Skeletal muscle cell (primary cell): ENCODE measurements around the gene SMYD4.
A peak's percentile ranks its signal among the peaks of the same experiment; 100 is the strongest.

Experiments
- DNase-seq: peaks from one replicate; pipeline ENCODE4 v3.0.0-alpha.2; 2010; ENCODE audit warnings: low read depth
- H3K4me3 ChIP-seq: 2 replicates; pipeline ENCODE4 v1.5.1; 2011; ENCODE audit warnings: low read depth, mild to moderate bottlenecking, control low read depth, low read length, moderate library complexity

The SMYD4 gene

DNA sequence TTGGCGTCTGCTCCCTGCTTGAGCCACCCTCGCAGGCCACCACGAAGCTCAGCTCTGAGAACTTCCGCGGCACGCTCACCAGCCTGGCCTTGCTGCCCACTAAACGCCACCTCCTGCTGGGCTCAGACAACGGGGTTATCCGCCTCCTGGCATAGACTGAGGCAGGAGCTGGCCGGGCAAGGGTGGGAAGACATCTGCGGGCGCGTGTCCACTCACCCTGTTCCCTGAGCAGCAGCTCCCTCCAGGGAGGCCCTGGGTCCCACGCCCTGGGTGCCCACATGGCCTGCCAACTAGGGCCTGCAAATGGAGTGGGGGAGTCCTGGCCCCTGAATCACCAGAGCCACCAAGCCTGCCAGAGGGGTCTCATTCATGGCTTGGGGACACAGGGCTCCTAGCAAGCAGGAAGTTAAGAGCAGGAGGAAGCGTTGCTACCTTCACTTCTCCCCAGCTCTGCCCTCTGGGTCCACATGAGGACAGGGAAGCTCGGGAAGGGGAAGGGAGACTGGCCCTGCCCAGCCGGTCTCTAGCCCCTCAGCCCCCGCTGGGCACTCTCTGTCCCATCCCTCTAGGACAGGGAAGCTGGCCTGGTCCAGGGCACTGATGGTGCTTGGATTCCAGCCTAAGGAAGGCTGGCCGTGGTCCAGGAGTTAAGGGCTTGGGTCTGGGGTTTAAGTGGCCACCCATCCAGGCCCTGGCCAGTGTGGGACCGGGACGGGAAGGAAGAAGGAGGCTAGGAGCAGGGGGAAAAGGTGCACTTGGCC is 92.0 kb downstream of the SMYD4 start:
- H3K4me3 ChIP-seq, result no peak overlapping the region
- no peak for DNase-seq

DNA sequence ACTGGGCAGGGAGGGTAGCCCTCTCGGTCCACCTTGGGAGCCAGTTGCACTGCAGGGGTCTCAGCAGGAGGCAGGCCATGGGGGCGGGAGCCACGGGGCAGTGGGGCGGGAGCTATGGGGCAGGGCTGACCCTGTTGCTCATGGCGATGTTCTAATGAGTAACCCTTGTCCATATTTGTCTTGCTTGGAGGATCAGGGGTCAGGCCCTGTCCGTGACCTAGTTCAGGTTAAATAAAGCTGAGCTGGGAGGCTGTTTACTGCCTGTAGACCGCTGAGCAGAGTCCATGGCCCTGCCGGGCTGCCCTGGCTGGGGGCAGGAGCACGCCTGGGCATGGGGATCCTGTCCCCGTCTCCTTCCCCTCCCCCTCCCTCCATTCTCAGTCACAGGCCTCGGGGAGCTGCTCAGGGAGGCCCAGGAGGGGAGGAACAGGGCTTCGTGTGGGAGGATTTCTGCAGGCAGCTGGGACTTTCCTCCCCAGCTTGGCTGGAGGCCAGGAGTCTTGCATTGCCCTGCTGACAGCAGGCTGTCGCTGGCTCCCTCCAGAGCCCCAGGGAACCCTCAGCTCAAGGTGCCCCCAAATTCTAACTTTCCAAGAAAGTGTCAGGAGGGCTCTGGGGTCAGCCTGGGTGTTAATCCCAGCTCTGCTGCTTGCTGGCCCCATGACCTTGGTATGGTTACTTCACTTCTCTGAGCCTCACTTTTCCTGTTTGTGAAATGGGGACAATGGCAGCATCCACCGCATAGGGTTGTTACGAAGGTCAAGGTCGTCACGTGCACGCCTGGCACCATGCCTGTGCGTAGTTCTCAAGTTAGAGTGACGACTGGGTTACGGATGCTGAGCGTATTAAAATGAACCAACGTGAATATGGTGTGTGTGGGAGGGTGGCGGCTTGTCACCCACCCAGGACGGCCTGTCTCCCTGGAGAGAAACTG is 93.1 kb downstream of the SMYD4 start:
- DNase-seq, result peak; percentile 64

DNA sequence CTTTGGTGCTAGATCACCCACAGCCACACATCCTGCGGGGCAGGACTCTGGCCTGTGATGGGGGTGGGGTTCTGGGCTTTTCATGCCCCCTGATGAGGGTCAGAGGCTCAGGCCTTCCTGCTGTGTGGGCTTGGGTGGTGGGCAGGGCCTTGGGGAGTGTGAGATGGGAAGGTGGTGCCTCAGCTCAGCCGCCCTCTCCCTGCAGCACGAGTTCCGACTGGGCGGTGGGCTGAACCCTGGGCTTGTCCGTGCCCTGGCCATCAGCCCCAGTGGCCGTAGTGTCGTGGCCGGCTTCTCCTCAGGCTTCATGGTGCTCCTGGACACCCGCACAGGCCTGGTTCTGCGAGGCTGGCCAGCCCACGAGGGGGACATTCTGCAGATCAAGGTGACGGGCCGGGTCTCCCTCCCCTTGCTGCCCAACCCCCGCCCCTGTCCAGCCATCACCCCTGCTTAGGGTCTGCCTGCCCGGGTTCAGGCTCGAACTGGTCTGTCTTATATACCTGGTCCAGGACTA is 93.8 kb downstream of the SMYD4 start:
- DNase-seq, result no peak
- no peak overlapping the region for H3K4me3 ChIP-seq

More for the DNA sequence above, 93.1 kb downstream of the SMYD4 start:
- H3K4me3 ChIP-seq, result no peak overlapping the region

DNA sequence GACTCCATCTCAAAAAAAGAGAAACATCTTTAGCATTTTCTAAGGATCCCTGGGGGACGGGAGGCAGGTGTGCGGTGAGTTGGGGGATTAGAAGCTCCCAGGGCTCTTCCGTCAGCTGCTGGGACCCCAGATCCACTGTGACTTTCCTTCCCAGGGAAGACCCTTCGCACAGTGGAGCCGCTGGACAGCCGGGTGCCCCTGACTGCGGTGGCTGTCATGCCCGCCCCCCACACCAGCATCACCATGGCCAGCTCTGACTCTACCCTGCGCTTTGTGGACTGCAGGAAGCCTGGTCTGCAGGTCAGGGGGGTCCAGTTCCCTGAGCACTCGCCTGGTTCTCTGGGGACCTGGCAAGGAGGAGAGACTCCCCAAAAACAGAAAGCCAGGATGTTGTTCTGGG is 94.3 kb downstream of the SMYD4 start:
- no peak for DNase-seq
- no peak overlapping the region for H3K4me3 ChIP-seq

DNA sequence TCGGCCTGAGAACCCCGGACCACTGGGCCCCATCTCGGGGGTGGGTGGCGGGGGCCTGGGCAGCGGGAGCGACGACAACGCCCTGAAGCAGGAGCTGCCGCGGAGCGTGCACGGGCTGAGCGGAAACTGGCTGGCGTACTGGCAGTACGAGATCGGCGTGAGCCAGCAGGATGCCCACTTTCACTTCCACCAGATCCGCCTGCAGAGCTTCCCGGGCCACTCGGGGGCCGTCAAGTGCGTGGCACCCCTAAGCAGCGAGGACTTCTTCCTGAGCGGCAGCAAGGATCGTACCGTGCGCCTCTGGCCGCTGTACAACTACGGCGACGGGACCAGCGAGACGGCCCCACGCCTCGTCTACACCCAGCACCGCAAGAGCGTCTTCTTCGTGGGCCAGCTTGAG is 95.9 kb downstream of the SMYD4 start:
- DNase-seq, result no peak
- H3K4me3 ChIP-seq, result no peak overlapping the region

DNA sequence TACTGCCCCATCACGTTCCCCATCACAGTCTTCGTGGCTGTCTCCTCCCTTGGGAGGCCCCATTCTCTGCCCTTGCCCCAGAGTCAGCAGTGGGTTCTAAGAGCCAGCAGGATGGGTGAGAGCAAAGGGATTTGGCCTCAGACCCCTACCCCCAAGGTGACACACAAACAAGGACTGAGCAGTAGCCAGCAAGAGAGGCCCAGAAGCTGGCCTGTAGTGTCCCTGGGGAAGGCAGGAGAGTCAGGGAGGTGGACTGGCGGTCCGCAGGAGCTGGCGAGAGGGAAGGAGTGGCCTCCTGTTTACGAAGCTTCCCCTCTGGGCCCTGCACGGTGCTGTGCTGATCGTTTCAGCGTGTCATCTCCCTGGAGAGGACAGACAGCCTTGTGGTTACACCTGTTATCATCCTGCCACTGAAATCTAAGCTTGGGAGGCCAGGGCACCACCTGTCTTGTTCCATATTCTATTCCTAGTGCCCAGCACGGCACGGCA is 96.8 kb downstream of the SMYD4 start:
- no peak for DNase-seq
- H3K4me3 ChIP-seq, result no peak overlapping the region

DNA sequence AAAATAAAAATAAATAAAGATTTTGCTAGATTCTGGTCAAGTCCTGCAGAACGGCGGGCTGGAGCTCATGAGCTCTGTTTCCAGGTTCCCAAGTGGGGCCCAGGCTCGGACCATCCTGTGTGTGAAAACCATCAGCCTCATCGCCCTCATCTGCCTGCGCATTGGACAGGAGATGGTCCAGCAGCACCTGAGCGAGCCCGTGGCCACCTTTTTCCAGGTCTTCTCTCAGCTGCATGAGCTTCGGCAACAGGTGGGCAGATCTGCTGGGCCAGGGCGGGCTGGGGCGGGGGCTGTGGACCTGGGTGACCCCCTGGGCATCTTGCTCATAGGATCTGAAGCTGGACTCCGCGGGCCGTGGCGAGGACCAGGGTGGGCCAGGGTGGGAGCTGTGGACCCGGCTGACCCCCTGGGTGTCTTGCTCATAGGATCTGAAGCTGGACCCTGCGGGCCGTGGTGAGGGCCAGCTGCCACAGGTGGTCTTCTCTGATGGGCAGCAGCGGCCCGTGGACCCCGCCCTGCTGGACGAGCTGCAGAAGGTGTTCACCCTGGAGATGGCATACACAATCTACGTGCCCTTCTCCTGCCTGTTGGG is 97.4 kb downstream of the SMYD4 start:
- H3K4me3 ChIP-seq, result no peak overlapping the region
- no peak for DNase-seq

DNA sequence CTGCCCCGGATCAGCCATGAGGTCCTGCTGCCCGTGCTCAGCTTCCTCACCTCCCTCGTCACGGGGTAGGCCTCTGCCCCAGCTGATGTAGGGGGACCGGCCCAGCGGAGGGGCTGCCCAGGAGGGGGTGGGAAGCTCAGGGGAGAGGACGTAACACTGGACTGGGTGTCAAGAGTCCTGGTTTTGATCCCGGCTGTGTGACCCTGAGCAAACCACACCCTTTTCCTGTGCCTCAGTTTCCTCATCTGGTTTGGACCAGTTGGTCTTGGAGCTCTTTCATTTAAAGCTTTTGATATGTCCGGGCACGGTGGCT is 98.6 kb downstream of the SMYD4 start:
- H3K4me3 ChIP-seq, result no peak overlapping the region
- no peak for DNase-seq

DNA sequence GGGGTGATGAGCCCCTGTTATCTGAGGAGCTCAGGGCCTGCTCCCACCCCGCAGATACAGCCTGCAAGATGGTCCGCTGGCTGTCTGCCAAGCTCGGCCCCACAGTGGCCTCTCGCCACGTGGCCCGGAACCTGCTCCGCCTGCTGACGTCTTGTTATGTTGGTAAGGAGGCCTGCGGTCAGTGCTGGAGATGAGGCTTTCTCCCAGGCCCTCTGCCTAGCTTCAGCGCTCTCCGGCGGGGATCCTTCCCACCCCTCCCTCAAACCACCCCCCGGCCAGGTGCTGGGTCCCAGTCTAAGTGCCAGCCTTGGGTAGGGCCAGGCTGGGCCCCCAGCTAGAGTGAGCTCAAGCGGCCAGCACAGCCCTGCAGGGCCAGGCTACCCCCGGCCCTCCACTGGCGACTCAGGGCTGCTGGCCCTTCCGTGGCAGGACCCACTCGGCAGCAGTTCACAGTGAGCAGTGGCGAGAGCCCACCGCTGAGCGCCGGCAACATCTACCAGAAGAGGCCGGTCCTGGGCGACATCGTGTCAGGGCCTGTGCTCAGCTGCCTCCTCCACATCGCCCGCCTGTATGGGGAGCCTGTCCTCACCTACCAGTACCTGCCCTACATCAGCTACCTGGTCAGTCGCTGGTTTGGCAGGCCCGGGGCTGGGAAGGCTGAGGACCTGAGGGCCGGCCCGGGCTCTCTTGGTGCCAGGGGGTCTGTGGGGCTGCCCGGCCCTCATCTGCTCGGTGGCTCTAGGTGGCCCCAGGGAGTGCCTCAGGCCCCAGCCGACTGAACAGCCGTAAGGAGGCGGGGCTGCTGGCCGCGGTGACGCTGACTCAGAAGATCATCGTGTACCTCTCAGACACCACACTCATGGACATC is 99.1 kb downstream of the SMYD4 start:
- no peak overlapping the region for H3K4me3 ChIP-seq

DNA sequence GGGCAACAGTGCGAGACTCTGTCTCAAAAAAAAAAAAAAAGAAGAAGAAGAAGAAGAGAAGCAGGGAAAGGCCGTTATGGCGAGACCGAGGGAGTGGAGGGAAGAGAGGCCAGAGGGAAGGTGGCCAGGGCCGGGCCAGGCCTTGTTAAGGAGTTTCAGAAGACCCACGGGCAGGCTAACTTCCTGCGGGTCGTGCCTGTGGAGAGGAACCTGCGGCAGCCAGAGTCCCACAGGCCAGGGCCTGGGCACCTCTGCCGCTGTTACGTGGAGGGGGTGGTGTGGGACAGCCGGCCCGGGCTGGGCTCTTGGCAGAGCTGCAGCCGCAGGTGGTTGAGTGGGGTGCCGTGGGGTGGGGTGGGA is 99.8 kb downstream of the SMYD4 start:
- no peak overlapping the region for H3K4me3 ChIP-seq
- no peak for DNase-seq

More for the DNA sequence above, 99.1 kb downstream of the SMYD4 start:
- peak; percentile 81 for DNase-seq
